ENCODE data around the gene CSNK1A1.

- TF ChIP-seq BHLHE40 (IDR thresholded peaks at IDR 0.05; ENCODE audit: borderline replicate concordance) = no peak
- TF ChIP-seq SUZ12 (IDR thresholded peaks at IDR 0.05) = no peak
- TF ChIP-seq SP1 (IDR thresholded peaks at IDR 0.05) = no peak
These were observed 58.5 kb downstream of the CSNK1A1 start for GRCh38 chr5:149492781-149493180.

Data from HEK293T (cell line).